Fibroblast of lung (primary cell): Measurements from ENCODE around the gene PC. TPM values are rescaled to one million over a fixed set of nuclear protein-coding genes. Genes with fewer than 3 reads are reported as not detected.

Experiments
- DNase-seq, 2 donors: peaks; one replicate each; pipeline versions ENCODE4 v3.0.0 to v3.0.0-alpha.2; 2010; ENCODE audit warnings: low read depth in 2 of 2
- H2AFZ ChIP-seq: 2 replicates; pipeline ENCODE4 v1.5.1; 2012; ENCODE audit warnings: low read length, control low read depth, inconsistent platforms
- H3K27ac ChIP-seq: 2 replicates; pipeline ENCODE4 v1.5.1; 2011; ENCODE audit warnings: low read length, control low read depth; ENCODE audit not compliant: insufficient read depth
- H3K27me3 ChIP-seq: 2 replicates; pipeline ENCODE4 v1.5.1; 2011; ENCODE audit warnings: mild to moderate bottlenecking, low read length; ENCODE audit not compliant: control insufficient read depth, insufficient read depth
- H3K36me3 ChIP-seq: 2 replicates; pipeline ENCODE4 v1.5.1; 2011; ENCODE audit warnings: low read length; ENCODE audit not compliant: control insufficient read depth, insufficient read depth
- H3K4me1 ChIP-seq: 2 replicates; pipeline ENCODE4 v1.5.1; 2011; ENCODE audit warnings: low read length; ENCODE audit not compliant: control insufficient read depth, insufficient read depth; ENCODE audit errors: extremely low read depth
- H3K4me2 ChIP-seq: 2 replicates; pipeline ENCODE4 v1.5.1; 2011; ENCODE audit warnings: low read length, control low read depth; ENCODE audit not compliant: insufficient read depth; ENCODE audit errors: extremely low read depth
- H3K4me3 ChIP-seq, 4 experiments: fragments of 200-600 bp in 1 of 4; sonication (generic) in 1 of 4; replicated peaks in 1 of 4; 2 replicates each; pipeline ENCODE4 v1.5.1; 2011 to 2016; ENCODE audit warnings: low read length in 4 of 4, low read depth in 3 of 4, mild to moderate bottlenecking in 3 of 4, control low read depth in 2 of 4, inconsistent platforms in 1 of 4, mixed read lengths in 1 of 4; ENCODE audit not compliant: insufficient read depth in 1 of 4; ENCODE audit errors: control extremely low read depth in 1 of 4
- H3K79me2 ChIP-seq: 2 replicates; pipeline ENCODE4 v1.5.1; 2012; ENCODE audit warnings: mild to moderate bottlenecking, low read length, inconsistent platforms; ENCODE audit not compliant: control insufficient read depth, insufficient read depth
- H3K9ac ChIP-seq: 2 replicates; pipeline ENCODE4 v1.5.1; 2011; ENCODE audit warnings: mild to moderate bottlenecking, low read length, control low read depth; ENCODE audit not compliant: insufficient read depth
- H3K9me3 ChIP-seq: 2 replicates; pipeline ENCODE4 v1.5.1; 2012; ENCODE audit warnings: low read depth, low read length; ENCODE audit not compliant: control insufficient read depth, insufficient read depth
- H4K20me1 ChIP-seq: 2 replicates; pipeline ENCODE4 v1.5.1; 2011; ENCODE audit warnings: low read length; ENCODE audit not compliant: control insufficient read depth, insufficient read depth; ENCODE audit errors: extremely low read depth
- EZH2 ChIP-seq: IDR thresholded peaks from 2 replicates; pipeline ENCODE4 v1.5.1; 2012; ENCODE audit warnings: low read length, control low read depth, mild to moderate bottlenecking; ENCODE audit errors: missing control alignments
- polyA minus RNA-seq: library from RNA; depleted of rRNA, polyadenylated mRNA; stranded (reverse); fragments of >200 nt; gene quantifications from 2 replicates; pipeline ENCODE4 v1.2.3, GENCODE V29; 2011; ENCODE audit warnings: low replicate concordance
- polyA plus RNA-seq, 2 donors: library from polyadenylated mRNA; depleted of rRNA in 1 of 2; stranded (reverse) in 1 of 2; unstranded in 1 of 2; fragments of >200 nt; gene quantifications; 2 replicates each; pipeline ENCODE4 v1.2.1, GENCODE V29; 2011 to 2012; ENCODE audit warnings: missing spikeins in 1 of 2
- total RNA-seq: library from RNA; depleted of rRNA; stranded (reverse); fragments of >200 nt; gene quantifications from 2 replicates; pipeline ENCODE4 v1.2.1, GENCODE V29; 2014
- TF ChIP-seq, protein P1 (sequence below), 2 donors: IDR thresholded peaks in 1 of 2; conservative IDR thresholded peaks in 1 of 2; 1 replicate in 1 of 2; 2 replicates in 1 of 2; pipeline ENCODE4 v1.5.1; 2011 to 2012; ENCODE audit warnings: low read length in 2 of 2, control low read depth in 1 of 2, inconsistent platforms in 1 of 2, low read depth in 1 of 2, mild to moderate bottlenecking in 1 of 2

PC gene, protein sequence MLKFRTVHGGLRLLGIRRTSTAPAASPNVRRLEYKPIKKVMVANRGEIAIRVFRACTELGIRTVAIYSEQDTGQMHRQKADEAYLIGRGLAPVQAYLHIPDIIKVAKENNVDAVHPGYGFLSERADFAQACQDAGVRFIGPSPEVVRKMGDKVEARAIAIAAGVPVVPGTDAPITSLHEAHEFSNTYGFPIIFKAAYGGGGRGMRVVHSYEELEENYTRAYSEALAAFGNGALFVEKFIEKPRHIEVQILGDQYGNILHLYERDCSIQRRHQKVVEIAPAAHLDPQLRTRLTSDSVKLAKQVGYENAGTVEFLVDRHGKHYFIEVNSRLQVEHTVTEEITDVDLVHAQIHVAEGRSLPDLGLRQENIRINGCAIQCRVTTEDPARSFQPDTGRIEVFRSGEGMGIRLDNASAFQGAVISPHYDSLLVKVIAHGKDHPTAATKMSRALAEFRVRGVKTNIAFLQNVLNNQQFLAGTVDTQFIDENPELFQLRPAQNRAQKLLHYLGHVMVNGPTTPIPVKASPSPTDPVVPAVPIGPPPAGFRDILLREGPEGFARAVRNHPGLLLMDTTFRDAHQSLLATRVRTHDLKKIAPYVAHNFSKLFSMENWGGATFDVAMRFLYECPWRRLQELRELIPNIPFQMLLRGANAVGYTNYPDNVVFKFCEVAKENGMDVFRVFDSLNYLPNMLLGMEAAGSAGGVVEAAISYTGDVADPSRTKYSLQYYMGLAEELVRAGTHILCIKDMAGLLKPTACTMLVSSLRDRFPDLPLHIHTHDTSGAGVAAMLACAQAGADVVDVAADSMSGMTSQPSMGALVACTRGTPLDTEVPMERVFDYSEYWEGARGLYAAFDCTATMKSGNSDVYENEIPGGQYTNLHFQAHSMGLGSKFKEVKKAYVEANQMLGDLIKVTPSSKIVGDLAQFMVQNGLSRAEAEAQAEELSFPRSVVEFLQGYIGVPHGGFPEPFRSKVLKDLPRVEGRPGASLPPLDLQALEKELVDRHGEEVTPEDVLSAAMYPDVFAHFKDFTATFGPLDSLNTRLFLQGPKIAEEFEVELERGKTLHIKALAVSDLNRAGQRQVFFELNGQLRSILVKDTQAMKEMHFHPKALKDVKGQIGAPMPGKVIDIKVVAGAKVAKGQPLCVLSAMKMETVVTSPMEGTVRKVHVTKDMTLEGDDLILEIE
- total RNA-seq: 10.3 and 22.8 TPM in 2 replicates
- polyA plus RNA-seq: 5.1 and 8.2 TPM in 2 replicates
- polyA plus RNA-seq (2012): 9.3 and 20.8 TPM in 2 replicates
- polyA minus RNA-seq: 13.5 and 48.6 TPM in 2 replicates

DNA sequence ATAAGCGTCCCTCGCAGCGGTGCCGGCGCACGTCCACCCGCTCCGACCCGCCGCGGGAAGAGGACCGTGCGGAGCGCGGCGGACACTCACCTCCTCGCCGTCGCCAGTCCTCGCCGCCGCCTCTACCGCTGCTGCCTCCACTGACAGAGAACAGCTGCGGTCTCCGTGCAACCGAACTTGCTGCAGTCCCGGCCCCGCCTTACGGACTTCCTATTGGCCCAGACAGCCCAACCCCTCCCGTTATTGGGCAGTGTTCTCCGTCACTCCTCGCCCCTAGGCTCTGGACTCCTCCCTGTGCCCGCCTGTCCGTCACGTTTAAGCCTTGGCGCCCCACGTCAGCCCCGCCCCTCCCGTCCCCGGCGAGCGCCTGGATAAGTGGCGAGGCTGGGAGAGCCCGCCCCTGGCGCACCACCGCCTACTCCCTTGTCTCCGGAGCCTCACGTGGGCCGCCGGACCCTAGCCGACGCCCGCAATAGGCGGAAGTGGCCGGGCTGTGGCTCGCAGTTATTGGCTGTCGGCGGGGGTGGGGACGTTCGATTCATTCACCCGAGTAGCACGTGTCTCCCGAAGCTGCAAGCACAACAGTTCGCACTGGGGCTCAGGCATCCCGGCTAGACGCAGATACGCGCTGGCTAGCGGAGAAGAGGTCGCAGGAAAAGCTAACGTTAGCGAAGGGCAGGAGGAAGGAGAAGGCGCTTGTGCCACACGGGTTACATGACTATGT lies at the start of gene PC:
PC (minus strand) TSS at position 152 of the 724 bp plus-strand sequence. CDS start 86,224 bp downstream, outside the sequence.
- no peaks in the 10 kb centered on the region for H3K36me3 ChIP-seq

DNA sequence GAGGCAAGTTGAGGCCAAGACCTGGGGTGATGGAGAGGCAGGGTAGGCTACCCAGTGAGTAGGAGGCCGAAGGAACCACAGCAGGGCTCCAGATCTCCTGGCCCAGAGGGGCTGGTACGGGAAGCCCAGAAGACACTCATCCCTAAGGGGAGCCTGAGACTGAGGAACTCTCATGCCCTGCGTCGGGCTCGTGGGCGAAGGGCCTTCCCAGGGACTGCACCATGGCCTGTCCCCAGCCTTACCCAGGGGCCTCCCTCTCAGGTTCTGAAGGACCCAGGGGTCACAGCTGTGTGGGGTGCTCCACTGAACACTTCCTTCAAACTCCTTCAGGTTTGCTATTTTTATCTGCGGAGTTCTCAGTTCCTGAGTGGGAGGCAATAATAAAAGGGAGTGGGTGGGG lies 48.9 kb upstream of the PC start:
- no peak for DNase-seq
- no peaks in the 10 kb centered on the region for H3K9me3 ChIP-seq
- no peaks in the 10 kb centered on the region for H3K4me1 ChIP-seq
- no peak for TF ChIP-seq EZH2
- TF ChIP-seq, protein P1, sequence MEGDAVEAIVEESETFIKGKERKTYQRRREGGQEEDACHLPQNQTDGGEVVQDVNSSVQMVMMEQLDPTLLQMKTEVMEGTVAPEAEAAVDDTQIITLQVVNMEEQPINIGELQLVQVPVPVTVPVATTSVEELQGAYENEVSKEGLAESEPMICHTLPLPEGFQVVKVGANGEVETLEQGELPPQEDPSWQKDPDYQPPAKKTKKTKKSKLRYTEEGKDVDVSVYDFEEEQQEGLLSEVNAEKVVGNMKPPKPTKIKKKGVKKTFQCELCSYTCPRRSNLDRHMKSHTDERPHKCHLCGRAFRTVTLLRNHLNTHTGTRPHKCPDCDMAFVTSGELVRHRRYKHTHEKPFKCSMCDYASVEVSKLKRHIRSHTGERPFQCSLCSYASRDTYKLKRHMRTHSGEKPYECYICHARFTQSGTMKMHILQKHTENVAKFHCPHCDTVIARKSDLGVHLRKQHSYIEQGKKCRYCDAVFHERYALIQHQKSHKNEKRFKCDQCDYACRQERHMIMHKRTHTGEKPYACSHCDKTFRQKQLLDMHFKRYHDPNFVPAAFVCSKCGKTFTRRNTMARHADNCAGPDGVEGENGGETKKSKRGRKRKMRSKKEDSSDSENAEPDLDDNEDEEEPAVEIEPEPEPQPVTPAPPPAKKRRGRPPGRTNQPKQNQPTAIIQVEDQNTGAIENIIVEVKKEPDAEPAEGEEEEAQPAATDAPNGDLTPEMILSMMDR (conservative IDR thresholded peaks at IDR 0.05 in 1 of 2, IDR thresholded peaks at IDR 0.05 in 1 of 2; ENCODE audit: low read depth in 1 of 2, low read length in 2 of 2): no peak
- no peak overlapping the region for H3K4me3 ChIP-seq
- peaks cover 2% of the 10 kb centered on the region for H3K27me3 ChIP-seq
- no peaks in the 10 kb centered on the region for H3K36me3 ChIP-seq
- H3K9ac ChIP-seq: no peak overlapping the region
- no peak overlapping the region for H2AFZ ChIP-seq
- no peak overlapping the region for H3K4me2 ChIP-seq
- H4K20me1 ChIP-seq: no peaks in the 10 kb centered on the region
- no peak overlapping the region for H3K27ac ChIP-seq
- no peaks in the 10 kb centered on the region for H3K79me2 ChIP-seq

More for the DNA sequence above, at the start of gene PC:
- H4K20me1 ChIP-seq: no peaks in the 10 kb centered on the region
- peak within 1 kb of the TSS; percentile 50 to 71 (median 62) for H3K4me3 ChIP-seq
- H3K27me3 ChIP-seq: no peaks in the 10 kb centered on the region
- peaks cover 7% of the 10 kb centered on the region for H3K4me1 ChIP-seq
- H3K9ac ChIP-seq: peak within 1 kb of the TSS; percentile 58
- H3K4me2 ChIP-seq: peak within 1 kb of the TSS; percentile 73
- DNase-seq: peak; percentile 100
- no peaks in the 10 kb centered on the region for H3K79me2 ChIP-seq
- TF ChIP-seq, protein P1 (conservative IDR thresholded peaks at IDR 0.05 in 1 of 2, IDR thresholded peaks at IDR 0.05 in 1 of 2; ENCODE audit: low read depth in 1 of 2, low read length in 2 of 2): no peak
- TF ChIP-seq EZH2: no peak
- peak within 1 kb of the TSS; percentile 76 for H2AFZ ChIP-seq
- peak within 1 kb of the TSS; percentile 70 for H3K27ac ChIP-seq
- H3K9me3 ChIP-seq: no peaks in the 10 kb centered on the region
